Activated T-cell treated with anti-CD3 and anti-CD28 coated beads, Interleukin-2, amount 50 U/mL, for 24 hours (primary cell): ENCODE data around the gene GRB2.

Experiments used
- DNase-seq: peaks from one replicate; pipeline ENCODE4 v3.0.0-alpha.2; 2020
- H3K27ac Mint-ChIP-seq: 2 replicates; pipeline ENCODE4 v1.8.0; 2020; ENCODE audit warnings: mild to moderate bottlenecking, mixed read lengths
- H3K27me3 Mint-ChIP-seq: 2 replicates; pipeline ENCODE4 v1.8.0; 2020; ENCODE audit warnings: mixed read lengths
- H3K36me3 Mint-ChIP-seq: 2 replicates; pipeline ENCODE4 v1.8.0; 2020; ENCODE audit warnings: low read depth, mixed read lengths
- H3K4me1 Mint-ChIP-seq: 2 replicates; pipeline ENCODE4 v1.8.0; 2020; ENCODE audit warnings: low read depth, mixed read lengths
- H3K4me3 Mint-ChIP-seq: 2 replicates; pipeline ENCODE4 v1.8.0; 2020; ENCODE audit warnings: mild to moderate bottlenecking, moderate library complexity, mixed read lengths
- H3K9me3 Mint-ChIP-seq: 2 replicates; pipeline ENCODE4 v1.8.0; 2020; ENCODE audit warnings: mixed read lengths

GRB2 gene

GRCh38 chr17:75404223-75404730 is 1.2 kb downstream of the GRB2 start:
- Mint-ChIP-seq H3K27me3 (no peaks in the 10 kb centered on the region), H3K4me1 (peaks cover 44% of the 10 kb centered on the region), H3K4me3 (peak overlapping the region; percentile 87), H3K9me3 (no peaks in the 10 kb centered on the region), H3K36me3 (peaks cover 36% of the 10 kb centered on the region), H3K27ac (peak overlapping the region; percentile 94)
- peak; percentile 53 for DNase-seq

DNA sequence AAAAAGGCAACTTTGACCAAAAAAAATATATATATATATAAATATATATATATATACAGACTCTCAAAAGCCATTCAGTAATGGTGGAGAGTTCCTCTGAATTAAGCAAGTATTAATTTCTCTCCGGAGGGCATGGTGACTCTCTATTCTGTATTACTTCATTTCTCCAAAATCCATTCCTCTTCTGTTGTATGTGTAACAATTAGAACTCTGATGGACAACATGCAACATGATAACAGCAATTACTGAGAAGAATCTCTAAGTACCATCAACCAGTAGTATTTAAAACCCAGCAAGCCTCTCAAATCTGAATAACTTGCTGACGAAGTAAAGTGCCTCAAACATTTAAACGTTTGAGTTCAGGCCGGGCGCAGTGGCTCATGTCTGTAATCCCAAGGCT is 2.3 kb downstream of the GRB2 start:
- H3K4me3 Mint-ChIP-seq: peak overlapping the region; percentile 87
- H3K36me3 Mint-ChIP-seq: peaks cover 36% of the 10 kb centered on the region
- H3K4me1 Mint-ChIP-seq: peaks cover 51% of the 10 kb centered on the region
- peak overlapping the region; percentile 94 for H3K27ac Mint-ChIP-seq
- no peaks in the 10 kb centered on the region for H3K9me3 Mint-ChIP-seq
- no peaks in the 10 kb centered on the region for H3K27me3 Mint-ChIP-seq
- no peak for DNase-seq

GRCh38 chr17:75402026-75402425 is 3.5 kb downstream of the GRB2 start:
- no peaks in the 10 kb centered on the region for H3K9me3 Mint-ChIP-seq
- DNase-seq: no peak
- no peaks in the 10 kb centered on the region for H3K27me3 Mint-ChIP-seq
- H3K4me3 Mint-ChIP-seq: peak overlapping the region; percentile 62
- H3K27ac Mint-ChIP-seq: peak overlapping the region; percentile 91
- peaks cover 36% of the 10 kb centered on the region for H3K36me3 Mint-ChIP-seq
- peaks cover 58% of the 10 kb centered on the region for H3K4me1 Mint-ChIP-seq

- Mint-ChIP-seq H3K27ac (peak overlapping the region; percentile 77), H3K27me3 (no peaks in the 10 kb centered on the region), H3K4me3 (no peak overlapping the region), H3K4me1 (peaks cover 63% of the 10 kb centered on the region), H3K36me3 (peaks cover 39% of the 10 kb centered on the region), H3K9me3 (no peaks in the 10 kb centered on the region)
- no peak for DNase-seq
Observed at GRCh38 chr17:75400326-75400939, 5.0 kb downstream of the GRB2 start.

GRCh38 chr17:75398279-75398678 is 7.2 kb downstream of the GRB2 start:
- Mint-ChIP-seq H3K27ac (peak overlapping the region; percentile 40), H3K4me3 (no peak overlapping the region), H3K9me3 (no peaks in the 10 kb centered on the region), H3K27me3 (no peaks in the 10 kb centered on the region), H3K4me1 (peaks cover 79% of the 10 kb centered on the region), H3K36me3 (peaks cover 38% of the 10 kb centered on the region)
- DNase-seq: no peak

GRCh38 chr17:75397217-75397616 is 8.3 kb downstream of the GRB2 start:
- Mint-ChIP-seq H3K36me3 (peaks cover 44% of the 10 kb centered on the region), H3K9me3 (no peaks in the 10 kb centered on the region), H3K4me1 (peaks cover 78% of the 10 kb centered on the region), H3K4me3 (no peak overlapping the region), H3K27me3 (no peaks in the 10 kb centered on the region), H3K27ac (peak overlapping the region; percentile 92)
- DNase-seq: no peak

- Mint-ChIP-seq H3K27ac (peak overlapping the region; percentile 92), H3K9me3 (no peaks in the 10 kb centered on the region), H3K36me3 (peaks cover 47% of the 10 kb centered on the region), H3K4me3 (no peak overlapping the region), H3K4me1 (peaks cover 77% of the 10 kb centered on the region), H3K27me3 (no peaks in the 10 kb centered on the region)
- DNase-seq: no peak
Observed at GRCh38 chr17:75396796-75397195, 8.7 kb downstream of the GRB2 start.

DNA sequence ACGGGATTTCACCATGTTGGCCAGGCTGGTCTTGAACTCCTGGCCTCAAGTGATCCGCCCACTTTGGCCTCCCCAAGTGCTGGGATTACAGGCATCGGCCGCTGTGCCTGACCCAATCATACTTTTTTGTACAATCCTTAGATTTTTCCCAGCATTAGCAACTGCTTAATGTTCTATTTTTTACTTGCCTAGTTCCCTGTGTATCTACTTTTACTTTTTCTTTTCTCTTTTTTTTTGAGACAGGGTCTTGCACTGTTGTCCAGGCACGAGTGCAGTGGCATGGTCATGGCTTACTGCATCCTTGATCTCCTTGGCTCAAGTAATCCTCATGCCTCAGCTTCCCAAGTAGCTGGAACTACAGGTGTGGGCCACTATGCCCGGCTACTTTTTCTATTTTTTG is 9.5 kb downstream of the GRB2 start:
- no peaks in the 10 kb centered on the region for H3K27me3 Mint-ChIP-seq
- DNase-seq: no peak
- H3K9me3 Mint-ChIP-seq: no peaks in the 10 kb centered on the region
- H3K36me3 Mint-ChIP-seq: peaks cover 49% of the 10 kb centered on the region
- peaks cover 74% of the 10 kb centered on the region for H3K4me1 Mint-ChIP-seq
- peak overlapping the region; percentile 7 for H3K4me3 Mint-ChIP-seq
- H3K27ac Mint-ChIP-seq: peak overlapping the region; percentile 92

- H3K27ac Mint-ChIP-seq: peak overlapping the region; percentile 92
- no peaks in the 10 kb centered on the region for H3K9me3 Mint-ChIP-seq
- no peak for DNase-seq
- peak overlapping the region; percentile 87 for H3K4me3 Mint-ChIP-seq
- peaks cover 78% of the 10 kb centered on the region for H3K4me1 Mint-ChIP-seq
- peaks cover 49% of the 10 kb centered on the region for H3K36me3 Mint-ChIP-seq
- H3K27me3 Mint-ChIP-seq: no peaks in the 10 kb centered on the region
Observed at GRCh38 chr17:75394332-75394918, 11.1 kb downstream of the GRB2 start.

- no peaks in the 10 kb centered on the region for H3K9me3 Mint-ChIP-seq
- peaks cover 81% of the 10 kb centered on the region for H3K4me1 Mint-ChIP-seq
- peaks cover 55% of the 10 kb centered on the region for H3K36me3 Mint-ChIP-seq
- DNase-seq: peak; percentile 88
- peak overlapping the region; percentile 92 for H3K27ac Mint-ChIP-seq
- no peaks in the 10 kb centered on the region for H3K27me3 Mint-ChIP-seq
- peak overlapping the region; percentile 87 for H3K4me3 Mint-ChIP-seq
Observed at GRCh38 chr17:75393523-75394331, 11.8 kb downstream of the GRB2 start.

DNA sequence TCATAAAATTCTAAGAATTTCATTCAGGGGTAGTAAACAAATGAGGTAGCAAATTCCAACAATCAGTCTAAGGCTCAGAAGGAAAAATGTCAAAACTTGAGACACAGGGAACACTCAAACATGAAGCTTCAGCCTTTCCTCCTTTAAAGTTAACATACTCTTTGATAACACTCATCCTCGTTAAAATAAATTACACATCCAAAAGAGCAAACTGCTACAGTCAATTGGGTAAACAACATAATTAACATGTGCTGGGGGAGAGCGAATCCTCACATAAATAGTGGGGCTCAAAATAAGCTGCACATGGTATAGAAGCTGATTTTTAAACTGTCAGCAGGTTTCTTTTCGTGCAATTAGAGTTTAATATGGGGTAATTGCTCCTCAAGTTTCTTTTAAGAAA is 12.9 kb downstream of the GRB2 start:
- Mint-ChIP-seq H3K36me3 (peaks cover 63% of the 10 kb centered on the region), H3K9me3 (no peaks in the 10 kb centered on the region), H3K4me1 (peaks cover 84% of the 10 kb centered on the region), H3K27ac (peak overlapping the region; percentile 63), H3K27me3 (no peaks in the 10 kb centered on the region), H3K4me3 (peak overlapping the region; percentile 87)
- DNase-seq: no peak

GRCh38 chr17:75390982-75391381 is 14.5 kb downstream of the GRB2 start:
- no peak for DNase-seq

DNA sequence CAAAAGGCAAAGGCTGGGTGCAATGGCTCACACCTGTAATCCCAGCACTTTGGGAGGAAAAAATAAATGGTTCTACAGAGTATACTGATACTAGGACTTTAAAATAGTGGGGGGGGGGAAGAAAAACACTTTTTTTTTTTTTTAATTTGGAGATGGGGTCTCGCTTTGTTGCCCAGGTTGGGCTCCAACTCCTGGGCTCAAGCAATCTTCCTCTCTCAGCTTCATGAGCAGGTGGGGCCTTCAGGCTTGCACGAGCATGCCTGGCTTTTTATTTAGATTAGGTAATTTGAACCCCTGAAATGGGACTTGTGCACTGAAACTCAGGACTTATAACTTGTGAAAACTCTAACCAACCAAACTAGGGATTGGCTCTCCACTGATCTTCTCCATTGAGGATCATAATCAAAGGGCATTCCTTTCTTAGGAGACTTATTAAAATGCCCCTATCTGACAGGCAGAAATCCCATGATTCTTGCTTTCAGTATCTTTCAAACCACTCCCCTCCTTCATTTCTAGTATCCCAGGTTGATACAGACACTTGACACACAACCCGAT is 16.9 kb downstream of the GRB2 start:
- H3K9me3 Mint-ChIP-seq: no peaks in the 10 kb centered on the region
- H3K27ac Mint-ChIP-seq: peak overlapping the region; percentile 27
- no peaks in the 10 kb centered on the region for H3K27me3 Mint-ChIP-seq
- H3K36me3 Mint-ChIP-seq: peaks cover 75% of the 10 kb centered on the region
- no peak for DNase-seq
- H3K4me3 Mint-ChIP-seq: no peak overlapping the region
- H3K4me1 Mint-ChIP-seq: peaks cover 70% of the 10 kb centered on the region

More at GRCh38 chr17:75390982-75391381, 14.5 kb downstream of the GRB2 start:
- peaks cover 78% of the 10 kb centered on the region for H3K4me1 Mint-ChIP-seq
- H3K27me3 Mint-ChIP-seq: no peaks in the 10 kb centered on the region
- H3K27ac Mint-ChIP-seq: peak overlapping the region; percentile 47
- no peaks in the 10 kb centered on the region for H3K9me3 Mint-ChIP-seq
- no peak overlapping the region for H3K4me3 Mint-ChIP-seq
- H3K36me3 Mint-ChIP-seq: peaks cover 75% of the 10 kb centered on the region

GRCh38 chr17:75387771-75388170 is 17.7 kb downstream of the GRB2 start:
- H3K4me3 Mint-ChIP-seq: no peak overlapping the region
- no peaks in the 10 kb centered on the region for H3K9me3 Mint-ChIP-seq
- H3K27me3 Mint-ChIP-seq: no peaks in the 10 kb centered on the region
- no peak overlapping the region for H3K27ac Mint-ChIP-seq
- peaks cover 71% of the 10 kb centered on the region for H3K4me1 Mint-ChIP-seq
- peaks cover 68% of the 10 kb centered on the region for H3K36me3 Mint-ChIP-seq
- no peak for DNase-seq
